HG03439 (cell line): ENCODE data around the gene LPCAT1.
"Not testable (repeated sequence)": the region's sequence is repeated elsewhere in the genome, so short reads cannot be mapped to it uniquely, and the experiment has no call there.

Experiments used
- ATAC-seq: cut with Tn5 transposase; IDR thresholded peaks from one replicate; pipeline ENCODE4 v1.9.1; 2021; ENCODE audit warnings: mild to moderate bottlenecking, moderate library complexity; ENCODE audit not compliant: unreplicated experiment

Gene LPCAT1

GRCh38 chr5:1481266-1481958 is 42.3 kb downstream of the LPCAT1 start:
- ATAC-seq: no peak

GRCh38 chr5:1480806-1481205 is 43.0 kb downstream of the LPCAT1 start:
- no peak for ATAC-seq

GRCh38 chr5:1480217-1480616 is 43.5 kb downstream of the LPCAT1 start:
- ATAC-seq: no peak

- ATAC-seq: no peak
These were observed 44.1 kb downstream of the LPCAT1 start for GRCh38 chr5:1479581-1480188.

DNA sequence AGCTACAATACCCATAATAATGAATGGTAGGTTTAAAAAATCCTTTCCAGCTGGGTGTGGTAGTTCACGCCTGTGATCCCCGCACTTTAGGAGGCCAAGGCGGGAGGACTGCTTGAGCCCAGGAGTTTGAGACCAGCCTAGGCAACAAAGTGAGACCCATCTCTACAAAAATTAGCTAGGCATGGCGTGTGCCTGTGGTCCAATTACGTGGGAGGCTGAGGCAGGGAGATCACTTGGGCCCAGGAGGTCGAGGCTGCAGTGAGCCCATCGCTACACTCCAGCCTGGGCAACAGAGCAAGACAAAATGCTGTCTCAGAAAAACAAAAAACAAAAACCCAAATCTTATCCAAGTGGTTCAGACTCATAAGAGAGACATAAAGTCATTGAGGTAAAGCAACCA is 44.7 kb downstream of the LPCAT1 start:
- no peak for ATAC-seq

- ATAC-seq: no peak
These were observed 45.3 kb downstream of the LPCAT1 start for GRCh38 chr5:1478271-1479035.

- no peak for ATAC-seq
These were observed 46.4 kb downstream of the LPCAT1 start for GRCh38 chr5:1477341-1477740.

DNA sequence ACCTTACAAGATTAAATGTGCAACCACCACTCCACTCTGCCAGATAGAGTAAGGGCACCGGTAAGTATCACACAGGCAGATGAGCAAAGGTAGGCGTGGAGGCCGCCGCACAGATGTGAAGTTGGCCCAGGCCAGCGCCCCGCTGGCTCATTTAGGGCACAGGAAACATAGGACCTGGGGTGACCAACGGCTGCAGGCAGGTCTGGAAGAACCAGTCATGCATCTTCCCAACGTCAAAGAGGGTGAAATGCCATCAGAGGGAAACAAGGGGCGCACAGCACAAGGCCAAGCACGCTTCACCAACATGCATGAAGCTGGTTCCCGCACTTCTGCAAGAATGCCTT is 46.8 kb downstream of the LPCAT1 start:
- no peak for ATAC-seq

DNA sequence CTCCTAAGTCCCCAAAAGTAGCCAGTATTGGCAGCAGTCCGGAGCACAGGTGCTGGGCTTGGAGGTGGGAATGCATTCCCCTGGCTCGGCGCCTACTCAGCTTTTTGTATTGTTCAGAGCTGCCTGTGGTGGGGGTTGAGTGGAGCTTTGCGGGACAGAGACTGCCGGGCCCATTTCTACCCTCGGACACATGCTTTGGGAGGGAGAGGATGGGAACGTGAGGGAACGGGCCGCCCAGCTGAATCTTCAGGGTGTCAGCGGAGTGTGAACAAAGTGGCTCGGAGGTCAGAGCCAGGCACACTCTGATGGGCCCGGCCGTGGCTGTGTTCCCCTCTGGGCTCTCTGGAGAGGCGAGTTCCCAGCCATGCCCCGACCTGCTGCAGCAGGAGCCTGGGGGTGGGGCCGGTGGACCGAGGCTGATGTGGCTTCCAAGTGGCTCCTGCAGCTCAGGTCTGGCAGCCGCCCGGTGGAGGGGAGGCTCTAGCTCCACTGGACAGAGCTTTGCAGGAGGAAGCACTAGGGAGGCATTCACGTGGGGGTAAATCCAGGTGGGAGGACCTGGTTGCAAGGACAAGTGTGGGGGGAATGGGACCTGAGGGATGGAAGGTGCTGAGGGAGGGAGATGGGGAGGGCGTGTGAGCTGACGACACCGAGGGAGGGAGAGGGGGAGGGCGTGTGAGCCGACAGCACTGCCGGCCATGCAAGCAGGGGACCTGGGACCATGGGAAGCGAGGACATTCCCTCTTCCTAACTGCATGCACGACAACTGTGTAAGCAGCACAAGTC is 47.4 kb downstream of the LPCAT1 start:
- ATAC-seq: no peak

- not testable (repeated sequence) for ATAC-seq
These were observed 48.2 kb downstream of the LPCAT1 start for GRCh38 chr5:1475544-1475900.

DNA sequence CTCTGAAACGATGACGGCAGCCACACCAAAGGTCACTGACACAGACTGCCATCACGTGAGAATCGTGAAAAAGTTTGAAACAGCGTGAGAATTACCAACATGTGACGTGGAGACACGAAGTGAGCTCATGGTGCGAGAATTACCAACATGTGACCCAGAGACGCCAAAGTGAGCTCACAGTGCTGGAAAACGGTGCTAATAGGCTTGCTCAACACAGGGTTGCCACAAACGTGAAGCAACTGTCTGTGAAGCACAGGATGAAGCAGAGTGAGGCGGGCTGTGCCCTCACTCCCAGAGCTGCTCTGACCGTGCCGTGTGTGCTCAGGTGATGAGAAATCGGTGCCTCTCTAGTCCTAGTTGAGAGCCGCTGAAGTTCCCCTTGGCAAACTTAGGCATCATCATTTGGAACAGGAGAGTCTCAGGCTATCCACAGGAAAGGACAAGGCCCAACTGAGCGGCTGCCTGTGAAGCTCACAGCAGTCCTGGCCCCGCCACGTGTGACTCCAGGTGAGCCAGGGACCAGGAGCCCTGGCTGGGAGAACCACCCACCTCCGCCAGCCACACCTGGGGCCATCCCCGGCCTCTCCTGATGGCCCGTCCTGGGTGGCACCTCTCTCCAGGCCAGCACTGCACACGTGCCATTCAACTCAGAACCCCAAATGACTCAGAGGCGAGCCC is 48.8 kb downstream of the LPCAT1 start:
- ATAC-seq: no peak

DNA sequence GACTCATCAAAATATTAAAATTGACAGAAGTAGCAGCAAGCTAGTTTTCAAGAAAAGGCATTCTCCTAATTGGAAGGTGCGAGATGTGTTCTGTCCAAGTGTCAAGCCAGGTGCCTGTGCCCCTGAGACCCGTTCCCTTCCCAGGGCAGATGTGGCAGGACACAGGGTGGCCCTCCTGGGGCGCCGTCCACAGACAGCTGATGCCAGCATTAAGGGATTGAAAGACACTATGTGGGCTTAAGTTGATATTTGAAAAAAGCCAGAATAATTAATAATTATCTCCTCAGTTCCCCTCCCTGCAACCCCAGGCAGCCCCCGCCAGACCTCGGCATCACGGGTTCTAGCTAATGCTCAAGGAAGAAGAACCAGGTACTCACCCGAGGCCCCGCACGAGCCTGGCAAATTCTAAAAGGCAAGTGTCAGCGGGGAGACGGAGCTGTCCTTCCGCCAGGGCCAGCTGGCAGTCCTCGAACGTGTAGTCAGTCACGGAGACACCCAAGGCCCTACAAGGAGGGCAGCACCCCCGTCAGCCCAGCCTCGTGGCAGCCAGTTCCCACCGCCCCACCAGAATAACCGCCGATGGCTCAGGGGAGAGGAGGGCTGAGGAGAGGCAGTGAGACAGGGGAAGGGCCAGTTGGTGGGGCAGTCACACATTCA is 49.4 kb downstream of the LPCAT1 start:
- no peak for ATAC-seq

DNA sequence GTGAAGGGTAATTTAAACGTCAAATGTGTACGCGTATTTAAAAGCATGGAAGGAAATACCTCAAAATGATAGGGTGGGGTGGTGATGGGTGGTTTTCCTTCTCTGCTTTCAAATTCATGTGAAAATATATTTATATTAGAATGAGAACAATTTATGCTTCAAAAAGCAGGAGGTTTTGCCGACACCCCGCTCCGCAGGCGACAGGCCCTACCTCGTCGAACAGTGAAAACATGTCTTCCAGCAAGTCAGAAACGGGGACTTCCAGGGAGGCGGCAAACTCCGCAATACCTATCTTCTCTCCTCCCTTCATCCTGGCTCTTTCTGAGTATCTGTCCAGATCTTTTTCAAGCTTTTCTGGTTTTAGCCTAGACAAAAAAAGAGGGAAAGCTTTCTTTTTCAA is 50.0 kb downstream of the LPCAT1 start:
- ATAC-seq: no peak

- ATAC-seq: no peak
These were observed 50.7 kb downstream of the LPCAT1 start for GRCh38 chr5:1472964-1473628.

GRCh38 chr5:1471997-1472963 is 51.5 kb downstream of the LPCAT1 start:
- no peak for ATAC-seq

DNA sequence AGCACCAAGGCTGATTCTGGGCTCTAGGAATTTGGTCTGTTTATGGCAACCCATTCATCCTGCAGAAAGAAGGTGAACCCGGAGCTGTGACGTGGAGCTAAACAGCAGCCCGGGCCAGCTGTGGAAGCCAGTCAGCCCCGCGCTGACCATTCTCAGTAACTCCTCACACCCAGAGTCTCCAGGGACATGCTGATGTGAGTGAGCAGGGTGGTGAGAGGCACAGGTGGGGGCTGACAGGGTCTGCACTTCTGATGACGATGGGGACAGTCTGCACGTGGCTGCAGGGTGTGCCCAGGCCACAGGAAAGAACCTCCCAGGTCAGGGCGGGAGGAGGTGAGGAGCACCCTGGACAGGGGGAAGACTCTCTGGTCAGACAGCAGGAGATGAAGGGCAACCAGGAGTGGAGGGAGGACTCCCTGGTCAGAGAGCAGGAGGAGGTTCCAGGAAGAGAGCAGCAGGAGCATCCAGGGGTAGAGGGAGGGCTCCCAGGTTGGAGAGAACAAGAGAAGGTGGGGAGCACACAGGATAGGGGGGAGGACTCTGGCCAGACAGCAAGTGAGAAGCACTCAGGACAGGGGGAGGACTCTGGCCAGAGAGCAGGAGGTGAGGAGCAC is 52.4 kb downstream of the LPCAT1 start:
- ATAC-seq: no peak

DNA sequence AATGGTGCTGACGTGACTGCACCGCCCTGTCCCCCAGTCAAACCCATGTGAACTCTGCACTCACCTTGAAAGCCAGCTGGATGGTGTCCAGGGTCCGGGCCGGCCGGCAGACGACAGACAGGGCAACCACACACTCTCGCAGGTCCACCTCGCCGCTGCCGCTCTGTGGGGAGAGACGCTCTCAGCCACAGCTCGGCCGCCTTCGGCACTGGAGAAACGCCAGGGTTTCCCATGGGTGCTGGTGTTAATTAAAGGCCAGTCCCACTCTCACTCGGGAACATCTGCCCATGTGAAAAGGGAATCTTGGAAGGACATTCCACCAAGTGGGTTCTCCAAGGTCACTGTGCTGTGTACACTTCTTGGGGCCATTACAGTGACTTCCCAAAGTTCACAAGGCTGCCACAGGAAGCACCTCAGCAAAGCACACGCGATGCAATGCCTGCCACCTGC is 53.0 kb downstream of the LPCAT1 start:
- no peak for ATAC-seq
